ENCODE measurements around the gene PRPSAP2.
"Not testable (repeated sequence)": the region's sequence is repeated elsewhere in the genome, so short reads cannot be mapped to it uniquely, and the experiment has no call there.

DNA sequence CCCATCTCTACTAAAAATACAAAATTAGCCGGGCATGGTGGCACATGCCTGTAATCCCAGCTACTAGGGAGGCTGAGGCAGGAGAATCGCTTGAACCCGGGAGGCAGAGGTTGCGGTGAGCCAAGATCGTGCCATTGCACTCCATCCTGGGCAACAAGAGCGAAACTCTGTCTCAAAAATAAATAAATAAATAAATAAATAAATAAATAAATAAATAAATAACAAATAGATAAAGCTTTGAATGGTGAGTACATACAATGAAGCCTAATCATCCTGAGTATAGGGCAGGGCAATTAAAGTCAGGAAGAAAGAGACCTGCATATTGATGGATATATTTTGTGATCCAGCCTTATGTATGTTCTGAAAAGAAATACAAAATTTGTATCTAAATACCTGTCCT lies 98.1 kb downstream of the PRPSAP2 start:
- TF ChIP-seq, protein P1, sequence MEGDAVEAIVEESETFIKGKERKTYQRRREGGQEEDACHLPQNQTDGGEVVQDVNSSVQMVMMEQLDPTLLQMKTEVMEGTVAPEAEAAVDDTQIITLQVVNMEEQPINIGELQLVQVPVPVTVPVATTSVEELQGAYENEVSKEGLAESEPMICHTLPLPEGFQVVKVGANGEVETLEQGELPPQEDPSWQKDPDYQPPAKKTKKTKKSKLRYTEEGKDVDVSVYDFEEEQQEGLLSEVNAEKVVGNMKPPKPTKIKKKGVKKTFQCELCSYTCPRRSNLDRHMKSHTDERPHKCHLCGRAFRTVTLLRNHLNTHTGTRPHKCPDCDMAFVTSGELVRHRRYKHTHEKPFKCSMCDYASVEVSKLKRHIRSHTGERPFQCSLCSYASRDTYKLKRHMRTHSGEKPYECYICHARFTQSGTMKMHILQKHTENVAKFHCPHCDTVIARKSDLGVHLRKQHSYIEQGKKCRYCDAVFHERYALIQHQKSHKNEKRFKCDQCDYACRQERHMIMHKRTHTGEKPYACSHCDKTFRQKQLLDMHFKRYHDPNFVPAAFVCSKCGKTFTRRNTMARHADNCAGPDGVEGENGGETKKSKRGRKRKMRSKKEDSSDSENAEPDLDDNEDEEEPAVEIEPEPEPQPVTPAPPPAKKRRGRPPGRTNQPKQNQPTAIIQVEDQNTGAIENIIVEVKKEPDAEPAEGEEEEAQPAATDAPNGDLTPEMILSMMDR (IDR thresholded peaks at IDR 0.05) = not testable (repeated sequence)
- not testable (repeated sequence) for TF ChIP-seq POLR2A (IDR thresholded peaks at IDR 0.05; ENCODE audit: low read depth); EP300 (IDR thresholded peaks at IDR 0.05)
